GM18508 (cell line): ENCODE results near the gene NTNG1.

ENCODE experiments used
- ATAC-seq: cut with Tn5 transposase; IDR thresholded peaks from one replicate; pipeline ENCODE4 v1.9.1; 2021; ENCODE audit warnings: moderate number of reproducible peaks; ENCODE audit not compliant: insufficient read depth, unreplicated experiment

NTNG1 gene

DNA sequence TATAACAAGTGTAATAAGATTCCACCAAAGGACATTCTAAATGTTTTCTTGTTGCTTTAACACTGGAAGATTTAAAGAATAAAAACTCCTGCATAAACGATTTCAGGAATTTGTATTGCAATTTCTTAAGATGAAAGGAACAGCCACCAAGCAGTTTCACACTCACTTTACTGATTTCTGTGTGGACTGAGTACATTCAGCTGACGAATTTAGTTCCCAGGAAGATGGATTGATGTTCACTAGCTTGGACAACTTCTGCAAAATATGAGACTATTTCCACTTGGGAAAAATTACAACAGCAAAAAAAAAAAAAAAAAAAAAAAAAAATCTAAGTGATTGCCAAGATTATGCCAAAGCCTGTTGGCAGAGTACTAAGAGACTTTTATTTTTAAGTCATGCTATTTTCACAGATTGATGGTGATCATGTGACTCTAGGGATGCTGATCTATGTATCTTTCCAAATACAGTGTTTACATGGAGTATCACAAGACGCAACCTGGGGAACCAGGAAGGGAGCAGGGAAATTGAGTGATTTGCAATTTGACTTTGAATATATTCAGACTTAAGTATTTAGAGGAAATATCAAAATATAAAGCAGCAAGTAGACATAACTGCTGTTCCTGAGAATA lies 341.0 kb downstream of the NTNG1 start:
- ATAC-seq: no peak

DNA sequence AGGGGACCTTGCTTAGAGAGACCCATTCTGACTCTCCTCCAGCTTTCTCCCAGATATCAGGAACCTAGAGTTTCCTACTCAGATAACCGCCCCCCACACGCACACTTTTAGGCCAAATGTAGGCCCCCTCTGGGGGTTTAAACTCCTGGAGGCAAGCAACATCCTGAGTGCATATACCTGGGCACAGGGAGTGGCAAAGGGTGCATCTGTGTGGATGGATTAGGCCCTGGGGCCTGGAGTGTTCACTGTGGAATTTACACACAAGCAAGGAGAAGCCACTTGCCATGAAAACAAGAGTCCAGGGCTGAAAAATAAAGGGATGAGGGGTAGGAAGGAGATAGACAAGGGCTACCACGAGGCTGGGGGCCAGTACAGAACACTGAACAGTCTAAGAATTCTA lies 343.1 kb downstream of the NTNG1 start:
- ATAC-seq: no peak

DNA sequence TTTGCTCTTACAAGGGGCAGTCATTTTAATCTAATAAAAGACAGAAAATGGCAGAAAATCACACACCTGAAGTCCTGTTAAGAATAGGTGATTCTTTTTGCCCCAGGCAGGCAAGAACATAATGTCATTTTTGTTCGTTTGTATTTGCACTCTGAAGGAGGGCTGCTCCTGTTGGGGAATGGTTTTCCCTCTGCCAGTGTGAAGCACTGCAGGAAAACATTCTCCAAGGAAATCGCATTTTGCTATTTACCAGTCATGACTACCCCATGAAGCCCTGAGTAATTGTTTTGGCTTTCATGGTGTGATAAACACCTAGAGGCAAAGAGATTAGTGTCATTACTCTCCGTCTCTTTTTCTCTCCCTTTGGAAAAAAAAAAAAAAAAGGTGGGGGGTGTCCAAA lies 345.5 kb downstream of the NTNG1 start:
- ATAC-seq: no peak

DNA sequence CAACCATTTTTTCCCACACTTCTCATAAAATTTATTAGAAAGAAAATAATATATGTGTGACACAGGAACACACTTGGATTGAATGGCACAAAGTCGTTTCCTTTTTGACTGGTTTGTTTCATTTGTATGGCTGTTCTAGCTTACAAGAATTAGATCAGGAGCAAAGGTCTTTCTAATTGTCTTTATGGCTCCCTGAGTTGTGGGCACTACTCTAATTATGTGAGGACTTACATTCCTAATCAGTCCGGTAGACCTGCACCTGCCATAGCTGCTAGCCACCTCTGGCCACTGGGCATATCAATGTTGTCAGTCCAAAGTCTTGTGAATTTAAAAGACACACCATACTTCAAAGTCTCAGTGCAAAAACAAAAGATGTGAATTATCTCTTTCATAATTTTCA lies 346.7 kb downstream of the NTNG1 start:
- no peak for ATAC-seq

DNA sequence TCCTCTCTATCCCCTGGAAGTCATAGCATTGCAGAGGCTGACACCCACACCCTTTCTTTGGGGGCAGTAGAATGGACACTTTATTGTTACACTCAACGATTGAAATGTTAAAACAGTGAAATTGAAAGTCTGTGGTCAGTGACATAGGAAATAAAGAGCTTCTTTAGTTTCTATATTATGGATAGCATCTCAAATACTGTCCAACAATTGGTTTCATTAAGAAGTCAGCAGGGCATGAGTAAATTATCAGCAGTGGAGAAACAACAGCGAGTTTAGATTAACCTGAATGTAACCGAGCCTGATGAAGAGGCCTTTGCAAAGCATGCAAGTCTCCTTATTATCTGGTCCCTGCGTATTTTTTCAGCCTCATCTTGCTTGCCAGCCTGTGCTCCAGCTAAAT lies 350.7 kb downstream of the NTNG1 start:
- peak; percentile 74 for ATAC-seq

DNA sequence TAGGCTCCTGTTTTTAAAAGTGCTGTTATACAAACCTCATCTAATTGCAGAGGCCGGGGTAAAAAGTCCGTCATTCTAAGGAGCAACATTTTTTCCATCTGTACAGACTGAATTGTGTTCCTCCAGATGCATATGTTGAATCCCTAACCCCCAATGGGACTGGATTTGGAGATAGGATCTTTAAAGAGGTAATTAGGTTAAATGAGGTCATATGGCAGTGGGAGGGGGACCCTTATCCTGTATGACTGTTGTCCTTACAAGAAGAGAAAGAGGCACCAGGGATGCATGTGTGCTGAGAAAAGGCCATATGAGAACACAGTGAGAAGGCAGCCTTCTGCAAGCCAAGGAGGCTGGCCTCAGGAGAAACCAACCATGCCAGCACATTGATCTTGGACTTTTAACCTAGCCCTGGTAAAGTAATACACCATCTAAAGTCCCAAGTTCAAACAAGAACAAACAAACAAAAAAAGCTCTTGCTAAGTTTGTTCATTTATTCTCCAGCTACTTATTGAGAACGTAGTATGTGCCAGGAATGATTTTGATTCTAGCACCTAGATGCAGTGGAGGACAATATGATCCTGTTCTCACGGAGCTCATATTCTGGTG lies 352.4 kb downstream of the NTNG1 start:
- no peak for ATAC-seq

DNA sequence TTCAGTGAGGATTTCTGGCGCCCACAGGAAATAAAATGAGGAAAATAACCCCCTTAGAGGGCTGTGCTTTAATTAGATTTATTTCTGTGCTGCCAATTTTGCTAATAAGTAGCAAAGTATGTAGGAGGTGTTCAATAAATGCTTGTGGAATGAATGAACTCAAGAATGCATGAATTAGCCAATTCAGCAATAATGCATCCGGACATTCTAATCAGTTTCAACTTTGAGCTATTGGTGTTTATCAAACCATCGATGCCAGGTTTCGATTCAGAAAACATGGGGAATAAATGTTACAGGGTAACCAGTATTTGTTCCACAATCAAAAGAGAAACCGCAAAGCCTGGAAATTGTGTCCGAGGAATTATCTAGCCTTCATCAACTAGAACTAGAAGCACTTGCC lies 353.2 kb downstream of the NTNG1 start:
- ATAC-seq: no peak

DNA sequence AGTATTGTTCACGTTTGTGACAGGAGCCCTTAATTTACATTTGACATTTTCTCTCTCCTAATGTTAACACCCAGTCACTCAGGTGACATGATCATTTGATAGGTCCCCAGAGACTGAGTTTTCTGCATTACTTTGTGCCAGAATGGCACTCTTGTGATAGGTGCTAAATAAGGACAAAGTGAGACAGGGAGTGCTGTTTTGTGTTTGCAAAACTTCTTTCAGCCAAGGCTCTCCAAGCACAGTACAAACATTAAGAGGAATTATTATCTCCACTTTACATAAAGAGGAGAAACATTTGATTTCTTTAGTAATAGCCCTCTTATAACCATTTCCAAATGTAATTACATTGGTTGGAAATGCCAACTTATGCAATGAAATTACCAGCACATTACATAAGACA lies 355.2 kb downstream of the NTNG1 start:
- no peak for ATAC-seq

DNA sequence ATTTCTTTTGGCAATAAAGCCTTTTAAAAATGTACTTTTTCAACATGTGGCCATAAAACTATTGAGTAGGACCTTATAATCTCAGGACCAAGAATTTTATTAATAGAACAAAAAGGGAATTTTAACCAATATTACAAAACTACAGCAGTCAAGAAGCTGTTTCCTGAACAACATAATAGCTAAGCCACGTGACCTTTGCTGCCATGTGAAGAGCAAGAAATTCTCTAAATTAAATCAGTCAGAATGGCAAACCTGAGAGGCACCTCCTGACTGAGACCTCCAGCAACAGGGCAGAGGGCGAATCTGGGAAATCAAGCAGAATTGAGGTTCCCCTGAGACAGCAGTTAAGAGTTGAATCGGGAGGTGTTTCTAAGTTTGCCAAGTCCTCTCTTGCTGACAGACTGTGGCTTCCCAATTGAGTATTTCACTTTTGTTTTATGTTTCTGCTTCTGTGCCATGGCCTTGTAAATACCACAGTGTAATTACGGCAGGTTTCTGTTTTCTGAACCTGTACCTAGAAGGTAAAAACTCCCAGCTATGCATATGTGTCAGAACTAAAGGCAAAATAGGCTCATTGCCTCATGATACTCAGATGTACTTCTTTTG lies 358.4 kb downstream of the NTNG1 start:
- ATAC-seq: peak; percentile 93

DNA sequence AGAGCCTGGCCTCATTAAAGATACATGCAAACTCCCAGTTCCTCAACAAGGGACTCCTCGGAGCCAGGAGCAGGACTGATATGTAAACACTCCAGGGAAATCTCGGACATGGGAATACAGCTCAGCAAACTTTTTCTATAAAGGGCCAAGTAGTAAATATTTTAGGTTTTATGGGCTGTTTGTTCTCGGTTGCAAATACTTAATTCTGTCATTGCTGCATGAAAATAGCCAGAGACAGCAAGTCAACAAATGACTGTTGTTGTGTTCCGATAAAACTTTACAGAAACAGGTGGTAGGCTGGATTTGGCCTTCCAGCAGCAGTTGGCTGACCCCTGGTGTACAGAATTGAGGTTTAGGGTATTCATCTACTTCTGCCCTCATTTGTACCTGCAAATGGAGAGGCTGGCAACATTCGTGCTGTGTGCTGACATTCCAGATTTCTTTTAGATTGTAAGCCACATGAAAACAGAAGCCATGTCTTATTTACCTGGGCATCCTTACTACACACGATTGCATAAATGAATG lies 360.3 kb downstream of the NTNG1 start:
- no peak for ATAC-seq

DNA sequence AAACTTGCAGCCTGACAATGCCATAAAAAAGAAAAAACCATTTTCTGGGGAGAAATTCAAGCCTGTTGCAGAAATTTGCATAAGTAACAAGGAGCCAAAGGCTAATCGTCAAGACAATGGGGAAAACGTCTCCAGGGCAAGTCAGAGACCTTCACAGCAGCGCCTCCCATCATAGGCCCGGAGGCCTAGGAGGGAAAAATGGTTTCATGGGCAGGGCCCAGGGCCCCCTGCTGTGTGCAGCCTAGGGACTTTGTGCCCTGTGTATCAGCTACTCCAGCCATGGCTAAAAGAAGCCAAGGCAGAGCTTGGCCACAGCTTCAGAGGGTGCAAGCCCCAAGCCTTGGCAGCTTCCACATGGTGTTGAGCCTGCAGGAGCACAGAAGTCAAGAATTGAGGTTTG lies 369.5 kb downstream of the NTNG1 start:
- no peak for ATAC-seq

DNA sequence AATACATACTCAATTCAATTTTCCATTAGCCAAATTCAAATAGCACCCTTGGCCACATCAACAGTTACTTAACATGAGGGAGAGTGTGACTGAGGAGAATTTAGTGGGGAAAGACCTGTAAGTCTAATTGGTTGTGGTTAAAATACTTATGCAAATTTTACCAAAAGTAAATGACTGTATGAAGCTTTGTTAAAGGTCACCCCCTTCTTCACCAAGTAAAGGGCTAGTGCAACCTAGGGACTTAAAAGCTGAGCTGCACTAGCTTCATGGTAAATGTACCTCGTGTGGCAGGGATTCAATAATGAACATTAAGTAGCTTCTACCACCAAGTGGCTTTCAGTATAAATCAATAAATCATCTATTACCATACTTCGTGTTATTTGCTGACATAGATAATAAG lies 372.0 kb downstream of the NTNG1 start:
- ATAC-seq: no peak

DNA sequence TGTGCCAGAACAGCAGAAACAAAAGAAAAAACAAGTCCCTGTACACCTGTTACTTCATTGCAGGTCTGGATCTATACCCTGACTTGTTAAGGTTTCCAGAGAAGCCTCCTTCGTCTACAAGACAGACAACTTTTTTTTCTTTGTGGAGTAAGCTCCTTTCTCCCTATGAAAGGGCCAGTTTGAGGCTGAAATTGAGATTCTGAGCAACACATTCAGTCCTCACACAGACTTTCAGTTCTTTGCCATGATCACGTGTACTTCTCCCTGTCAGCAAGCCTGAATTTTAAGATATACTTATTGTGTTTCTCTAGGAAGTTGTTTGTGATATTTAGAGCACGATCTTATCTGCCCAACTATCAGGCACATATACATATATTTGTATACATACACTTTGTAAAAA lies 374.0 kb downstream of the NTNG1 start:
- ATAC-seq: no peak

DNA sequence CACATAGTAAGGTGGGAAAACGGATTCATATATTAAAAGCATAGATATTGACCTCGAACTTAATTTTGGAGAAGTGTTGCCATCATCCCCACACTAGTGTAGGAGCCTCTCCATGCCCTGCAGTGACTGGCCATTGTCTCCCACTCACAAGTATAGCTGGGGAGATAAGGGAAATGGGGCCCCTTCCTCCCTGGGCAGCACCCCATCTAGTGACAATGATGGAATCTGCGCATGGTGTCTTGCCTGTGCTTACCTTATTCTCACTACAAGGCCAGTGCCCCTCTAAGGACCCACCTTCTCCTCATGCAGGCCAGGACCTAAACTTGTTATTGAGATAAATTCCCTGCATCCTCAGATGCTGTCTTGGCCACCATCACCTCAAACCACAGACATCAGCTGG lies 374.9 kb downstream of the NTNG1 start:
- ATAC-seq: no peak

DNA sequence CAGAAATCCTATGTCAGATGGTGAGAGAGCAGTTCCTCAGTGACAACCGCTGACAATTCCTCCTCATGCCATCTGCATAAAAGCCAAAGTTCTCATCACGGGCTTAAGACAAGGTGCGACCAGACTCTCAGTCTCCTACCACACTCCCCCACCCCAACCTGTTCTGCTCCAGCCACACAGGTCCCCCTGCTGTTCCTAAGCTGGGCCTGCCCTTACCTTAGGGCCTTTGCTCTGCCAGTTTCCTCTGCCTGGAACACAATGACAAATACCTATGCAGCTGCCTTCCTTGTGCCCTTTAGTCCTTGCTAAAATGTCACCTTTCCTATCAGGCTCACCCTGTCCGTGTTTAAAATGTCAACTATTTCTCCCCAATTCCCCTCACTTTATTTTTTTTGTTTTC lies 382.2 kb downstream of the NTNG1 start:
- ATAC-seq: no peak

DNA sequence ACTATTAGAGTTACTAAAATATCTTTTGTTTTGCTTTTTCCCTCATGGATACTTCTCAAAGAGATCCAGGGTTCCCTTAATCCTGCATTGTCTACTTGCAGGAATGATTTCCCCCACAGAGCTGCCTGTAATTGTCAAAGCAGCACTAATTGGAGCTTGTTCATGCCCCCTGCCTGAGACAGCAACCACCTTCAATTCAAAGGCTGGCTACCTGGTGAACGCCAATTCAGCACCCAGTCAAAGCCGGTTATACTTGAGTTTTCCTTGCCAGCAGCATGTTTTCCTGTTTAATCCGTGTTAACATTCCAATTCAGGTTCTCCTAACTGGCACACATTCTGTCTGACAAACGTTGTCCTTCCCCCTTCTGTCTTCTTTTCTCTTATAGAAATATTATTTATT lies 382.9 kb downstream of the NTNG1 start:
- ATAC-seq: no peak

DNA sequence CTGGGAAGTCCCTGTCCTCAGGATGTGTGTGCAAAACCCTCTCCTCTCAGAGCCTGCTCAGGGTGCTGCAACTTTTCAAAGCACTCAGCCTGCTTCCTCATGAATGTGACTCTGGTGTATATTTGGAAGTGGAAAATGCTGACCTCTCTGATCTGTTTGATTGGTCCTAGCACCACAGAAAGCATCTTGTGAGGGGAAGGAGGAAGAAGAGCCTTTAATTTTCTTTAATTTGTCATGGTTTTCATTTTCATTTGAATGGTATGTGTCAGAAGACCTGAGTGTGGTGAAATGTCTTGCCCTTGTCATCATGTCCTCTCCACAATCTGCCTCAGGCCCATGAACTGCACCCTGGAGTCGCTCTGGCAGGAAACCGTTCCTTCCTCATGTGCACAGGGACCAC lies 383.5 kb downstream of the NTNG1 start:
- no peak for ATAC-seq

DNA sequence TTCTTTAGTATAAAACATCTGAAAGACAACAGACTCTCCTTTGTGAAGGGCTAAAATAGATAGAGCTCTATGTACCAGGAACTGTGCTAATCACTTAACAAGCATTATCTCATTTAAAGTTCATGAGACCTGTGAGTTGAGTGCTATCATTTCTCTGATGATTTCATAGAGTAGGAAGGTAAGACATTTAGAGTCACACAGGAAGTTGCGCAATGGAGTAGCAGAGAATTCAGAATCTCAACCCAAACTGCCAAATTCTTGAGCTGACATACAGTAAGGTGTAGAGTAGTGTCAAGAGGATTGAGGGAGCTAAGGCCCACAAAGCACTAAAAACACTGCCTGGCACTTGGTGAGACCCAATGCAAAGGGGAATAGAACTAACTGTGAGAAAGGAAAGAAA lies 384.3 kb downstream of the NTNG1 start:
- ATAC-seq: no peak

DNA sequence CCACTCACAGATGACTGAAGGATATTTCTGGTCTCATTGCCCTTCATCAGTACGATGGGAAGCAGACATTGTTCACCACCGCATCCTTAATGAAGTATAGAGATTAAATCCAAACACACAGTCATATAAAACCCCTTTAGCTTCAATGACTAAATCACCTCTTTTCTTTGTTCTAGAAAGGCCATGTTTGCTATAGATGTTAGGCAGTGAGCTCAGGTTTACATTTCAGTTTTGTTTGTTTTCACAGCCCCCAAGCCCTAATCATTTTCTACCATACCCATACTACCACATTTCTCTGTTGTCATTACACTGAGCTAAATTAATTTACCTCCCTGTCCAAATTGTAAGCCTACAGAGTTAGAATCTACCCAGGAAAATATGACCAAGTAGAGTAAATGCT lies 385.1 kb downstream of the NTNG1 start:
- no peak for ATAC-seq

DNA sequence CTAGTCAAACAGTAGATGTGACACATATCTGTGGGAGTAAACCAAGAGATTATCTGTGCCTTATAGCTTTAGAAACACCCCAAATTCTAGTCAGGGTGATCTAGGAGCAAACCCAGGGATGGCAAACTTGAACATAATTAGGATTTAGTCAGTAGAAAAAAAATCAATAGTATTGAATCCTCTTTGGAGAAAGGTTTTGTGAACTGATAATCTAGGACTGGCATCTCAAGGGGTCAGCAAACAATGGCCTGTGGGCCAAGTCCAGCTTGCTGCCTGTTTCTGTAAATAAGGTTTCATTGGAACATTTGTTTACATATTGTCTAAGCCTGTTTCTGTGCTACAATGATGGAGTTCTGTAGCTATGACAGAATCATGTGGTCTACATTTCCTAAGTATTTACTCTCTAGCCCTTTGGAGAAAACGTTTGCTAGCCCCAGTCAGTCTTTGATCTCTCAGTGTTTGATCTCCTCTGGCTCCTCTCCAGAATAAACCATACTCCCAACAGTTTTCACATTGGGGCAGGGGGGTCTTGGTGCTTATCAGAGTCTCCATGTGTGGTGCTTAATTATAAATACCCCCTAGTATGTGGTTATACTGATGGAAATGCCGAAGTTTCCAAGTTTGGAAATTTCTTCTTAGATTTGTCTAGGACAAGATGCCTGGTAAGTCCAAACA lies 385.8 kb downstream of the NTNG1 start:
- ATAC-seq: no peak

DNA sequence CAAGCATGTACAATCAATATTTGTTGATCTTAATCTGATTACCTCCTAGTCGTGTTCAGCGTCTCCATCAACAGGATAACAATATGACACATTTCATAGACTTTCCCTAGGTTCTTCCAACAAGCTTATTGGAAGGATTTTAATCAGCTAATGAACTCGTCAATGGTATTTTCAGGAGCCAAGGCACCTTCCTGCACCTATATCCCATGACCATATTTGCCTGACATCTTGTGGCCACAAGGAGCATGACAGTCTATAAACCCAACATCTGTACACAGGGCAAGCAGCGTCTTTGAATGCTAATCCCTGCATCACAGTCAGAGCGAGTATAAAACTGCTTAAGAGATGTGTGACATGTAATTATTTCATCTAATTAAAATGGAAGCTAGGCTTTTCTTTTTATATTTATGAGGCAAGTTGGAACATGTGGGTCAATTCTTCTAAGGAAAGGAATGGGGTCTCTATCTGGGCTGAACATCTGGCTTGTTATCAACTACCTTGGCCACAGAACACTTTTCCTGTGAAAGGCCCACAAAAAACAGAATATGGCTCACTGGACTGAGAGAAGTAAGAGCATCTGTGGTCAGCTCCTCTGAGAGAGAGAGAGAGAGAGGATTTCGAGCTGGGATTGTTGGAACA lies 388.8 kb downstream of the NTNG1 start:
- ATAC-seq: peak; percentile 93
